Left lung (tissue), 10 donors: ENCODE data around the gene RNF186. TPM values are rescaled to one million over a fixed set of nuclear protein-coding genes. Genes with fewer than 3 reads are reported as not detected.
A peak's percentile ranks its signal among the peaks of the same experiment; 100 is the strongest.
"Not testable (repeated sequence)": the region's sequence is repeated elsewhere in the genome, so short reads cannot be mapped to it uniquely, and the experiment has no call there.

Source experiments
- ATAC-seq: fragments of 200-7000 bp; cut with Tn5 transposase; one replicate; pipeline ENCODE4 v1.9.1; 2020; ENCODE audit warnings: moderate library complexity
- DNase-seq, 4 donors: peaks; one replicate each; pipeline ENCODE4 v3.0.0-alpha.2; 2013 to 2020
- H3K27ac ChIP-seq, 2 donors: fragments of 200-600 bp; sonication (generic) in 1 of 2; one replicate each; pipeline versions ENCODE4 v1.5.0 to v1.8.0; 2020 to 2021
- H3K27me3 ChIP-seq, 2 donors: fragments of 200-600 bp; sonication (generic) in 1 of 2; one replicate each; pipeline versions ENCODE4 v1.5.0 to v1.8.0; 2020 to 2021
- H3K36me3 ChIP-seq, 2 donors: fragments of 200-600 bp; sonication (generic) in 1 of 2; one replicate each; pipeline versions ENCODE4 v1.5.0 to v1.8.0; 2020 to 2021
- H3K4me1 ChIP-seq, 2 donors: fragments of 200-600 bp; one replicate each; pipeline ENCODE4 v1.8.0; 2021
- H3K4me3 ChIP-seq, 2 donors: fragments of 200-600 bp; sonication (generic) in 1 of 2; one replicate each; pipeline versions ENCODE4 v1.5.0 to v1.8.0; 2020 to 2021; ENCODE audit warnings: mild to moderate bottlenecking in 1 of 2
- H3K9me3 ChIP-seq, 2 donors: fragments of 200-600 bp; sonication (generic) in 1 of 2; one replicate each; pipeline versions ENCODE4 v1.5.0 to v1.8.0; 2020 to 2021
- CTCF ChIP-seq, 2 donors: fragments of 200-600 bp; sonication (generic) in 1 of 2; IDR thresholded peaks; one replicate each; pipeline versions ENCODE4 v1.5.0 to v1.8.0; 2021; ENCODE audit warnings: antibody characterized with exemption in 2 of 2
- intact Hi-C, 2 donors: fragments of 100-400 bp; cut with DNase I; formaldehyde crosslinking; loops; one replicate each; pipeline versions ENCODE4 v1.11.2 to v1.14.2; 2022
- polyA plus RNA-seq, 6 donors: library from polyadenylated mRNA; unstranded; fragments of 120-200 nt; gene quantifications; one replicate each; pipeline ENCODE4 v1.2.1, GENCODE V29; 2013; ENCODE audit not compliant: insufficient read length in 6 of 6
- total RNA-seq, 2 donors: library from RNA; stranded (reverse); fragmentation: NEBNext Ultra II Directional; extraction: Animal tissue kit (Norgen Biotek cat#: 25700); gene quantifications; one replicate each; pipeline ENCODE4 v1.2.1, GENCODE V29; 2021
- donor health status: DM: no; HTN: yes; CAD: no.
- donor health status: DM: no; HTN: no; CAD: no.

RNF186 gene
- total and polyA plus RNA-seq, 8 donors, result 0.12 TPM; not detected in 7

- H3K27ac ChIP-seq, result peak overlapping the region; percentile 67 to 82
- H3K4me1 ChIP-seq, result peaks cover 11 to 19% of the 10 kb centered on the region in 2 donors
- peaks cover 0 to 6% of the 10 kb centered on the region in 2 donors for H3K36me3 ChIP-seq
- DNase-seq (no peak), ATAC-seq (peak; percentile 2)
- H3K9me3 ChIP-seq, result no peaks in the 10 kb centered on the region
- peak overlapping the region; percentile 65 to 69 for H3K4me3 ChIP-seq
- no peak for TF ChIP-seq CTCF (IDR thresholded peaks at IDR 0.05)
- intact Hi-C loops, result no loop called here
- no peaks in the 10 kb centered on the region for H3K27me3 ChIP-seq
These were observed 16.4 kb downstream of the RNF186 start for GRCh38 chr1:19798486-19799229.

GRCh38 chr1:19797827-19798226, 17.3 kb downstream of the RNF186 start:
- H3K27me3 ChIP-seq, result no peaks in the 10 kb centered on the region
- intact Hi-C loops, result no loop called here
- peaks cover 0 to 6% of the 10 kb centered on the region in 2 donors for H3K36me3 ChIP-seq
- H3K4me3 ChIP-seq, result no peak overlapping the region
- peaks cover 11 to 19% of the 10 kb centered on the region in 2 donors for H3K4me1 ChIP-seq
- H3K9me3 ChIP-seq, result no peaks in the 10 kb centered on the region
- TF ChIP-seq CTCF (IDR thresholded peaks at IDR 0.05), result no peak
- H3K27ac ChIP-seq, result no peak overlapping the region
- ATAC-seq (no peak), DNase-seq (no peak)

GRCh38 chr1:19794583-19794982, 20.5 kb downstream of the RNF186 start:
- Histone ChIP-seq H3K4me1 (peaks cover 11% of the 10 kb centered on the region in 2 donors), H3K9me3 (no peaks in the 10 kb centered on the region), H3K4me3 (no peak overlapping the region), H3K27ac (no peak overlapping the region), H3K27me3 (no peaks in the 10 kb centered on the region), H3K36me3 (peaks cover 0 to 16% of the 10 kb centered on the region in 2 donors)
- DNase-seq (no peak), ATAC-seq (no peak)
- intact Hi-C loops, result no loop called here
- TF ChIP-seq CTCF (IDR thresholded peaks at IDR 0.05), result no peak

GRCh38 chr1:19793360-19794046, 21.6 kb downstream of the RNF186 start:
- Histone ChIP-seq H3K4me3 (no peak overlapping the region), H3K9me3 (no peaks in the 10 kb centered on the region), H3K27ac (no peak overlapping the region), H3K4me1 (peaks cover under 1 to 3% of the 10 kb centered on the region in 2 donors), H3K36me3 (peaks cover 0 to 20% of the 10 kb centered on the region in 2 donors), H3K27me3 (no peaks in the 10 kb centered on the region)
- TF ChIP-seq CTCF (IDR thresholded peaks at IDR 0.05), result no peak
- ATAC-seq (no peak), DNase-seq (no peak)
- intact Hi-C loops, result no loop called here

GRCh38 chr1:19792237-19793002, 22.7 kb downstream of the RNF186 start:
- Histone ChIP-seq H3K9me3 (no peaks in the 10 kb centered on the region), H3K4me3 (no peak overlapping the region), H3K27me3 (no peaks in the 10 kb centered on the region), H3K36me3 (peaks cover 0 to 20% of the 10 kb centered on the region in 2 donors), H3K27ac (no peak overlapping the region), H3K4me1 (no peaks in the 10 kb centered on the region)
- ATAC-seq (no peak), DNase-seq (no peak)
- TF ChIP-seq CTCF (IDR thresholded peaks at IDR 0.05), result no peak
- intact Hi-C loops, result no loop called here

GRCh38 chr1:19790061-19790975, 24.8 kb downstream of the RNF186 start:
- peaks cover 0 to 30% of the 10 kb centered on the region in 2 donors for H3K36me3 ChIP-seq
- intact Hi-C loops, H3K27ac ChIP-seq, DNase-seq, H3K9me3 ChIP-seq, H3K4me3 ChIP-seq, H3K4me1 ChIP-seq, H3K27me3 ChIP-seq, ATAC-seq: not testable (repeated sequence)
